ENCODE results near the gene LIN37. TPM values are rescaled to one million over a fixed set of nuclear protein-coding genes. Genes with fewer than 3 reads are reported as not detected.

The LIN37 gene
- total and polyA plus RNA-seq, 2 of the 13 experiments (the other 11 are each of a cell fraction or from before 2014, with no cell fraction given): 6.3 to 8.7 TPM

DNA sequence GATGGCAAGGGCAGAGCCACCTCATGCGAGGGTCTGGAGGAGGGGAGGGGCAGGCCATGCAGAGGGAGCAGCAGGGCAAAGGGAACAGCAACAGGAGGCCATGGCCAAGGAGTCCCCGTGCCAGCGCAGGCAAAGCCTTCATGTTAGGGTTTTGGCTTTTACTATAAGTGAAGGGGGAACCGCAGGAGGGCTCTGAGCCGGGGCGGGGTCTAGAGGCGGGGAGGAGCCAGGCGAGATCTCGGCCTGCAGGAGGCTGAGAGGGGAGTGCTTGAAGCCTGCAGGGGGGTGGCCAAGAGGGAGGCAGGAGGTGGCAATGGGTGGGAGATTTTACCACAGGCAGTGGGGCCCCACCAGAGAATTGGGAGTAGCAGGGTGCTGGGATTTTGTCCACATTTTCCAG lies 33.3 kb downstream of the LIN37 start:
- POLR2A ChIA-PET: no interaction called here

More for the DNA sequence above, 33.3 kb downstream of the LIN37 start:
- DNase-seq (ENCODE audit: low spot score) (no peak), FAIRE-seq (no peak), ATAC-seq (no peak)
- Histone ChIP-seq H3K9me3 (ENCODE audit: low read length) (no peaks in the 10 kb centered on the region), H3K79me2 (ENCODE audit: insufficient read depth, low read length) (no peaks in the 10 kb centered on the region), H3K27me3 (ENCODE audit: control insufficient read depth in 1 of 2, insufficient read depth in 2 of 2, low read length in 2 of 2) (no peaks in the 10 kb centered on the region), H3K9ac (ENCODE audit: insufficient read depth, low read depth, low read length) (no peak overlapping the region), H3K27ac (ENCODE audit: extremely low read length, insufficient read depth, low read length) (no peak overlapping the region), H4K20me1 (ENCODE audit: insufficient read depth, low read length) (no peaks in the 10 kb centered on the region), H3K4me2 (ENCODE audit: low read depth, low read length) (no peak overlapping the region), H3K36me3 (replicated peaks in 1 of 2; ENCODE audit: control insufficient read depth in 1 of 2, insufficient read depth in 2 of 2, low read length in 2 of 2) (peaks cover 0 to 2% of the 10 kb centered on the region in 2 experiments; a peak in 2 of 5 replicates), H3K4me1 (ENCODE audit: insufficient read depth, low read length) (peaks cover 42% of the 10 kb centered on the region), H3K4me3 (replicated peaks in 1 of 3; ENCODE audit: insufficient read depth in 1 of 3, low read depth in 2 of 3, low read length in 3 of 3) (no peak overlapping the region), H2AFZ (ENCODE audit: low read length) (no peak overlapping the region)
- TF ChIP-seq HOXA9 (CRISPR knock-in tag; IDR thresholded peaks at IDR 0.05; ENCODE audit: borderline replicate concordance) (no peak), ZBTB7A (CRISPR knock-in tag; IDR thresholded peaks at IDR 0.05) (no peak), ESRRA (CRISPR knock-in tag; IDR thresholded peaks at IDR 0.05; ENCODE audit: low read depth) (no peak), ZNF792 (CRISPR knock-in tag; IDR thresholded peaks at IDR 0.05) (no peak), MATR3 (CRISPR knock-in tag; IDR thresholded peaks at IDR 0.05) (no peak), PLRG1 (conservative IDR thresholded peaks at IDR 0.05) (no peak), KDM2A (CRISPR knock-in tag; IDR thresholded peaks at IDR 0.05; ENCODE audit: borderline replicate concordance, low read depth) (no peak)
- TF ChIP-seq, protein P1, sequence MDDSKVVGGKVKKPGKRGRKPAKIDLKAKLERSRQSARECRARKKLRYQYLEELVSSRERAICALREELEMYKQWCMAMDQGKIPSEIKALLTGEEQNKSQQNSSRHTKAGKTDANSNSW (CRISPR knock-in tag; IDR thresholded peaks at IDR 0.05; ENCODE audit: borderline replicate concordance): no peak
- TF ChIP-seq, protein P2, sequence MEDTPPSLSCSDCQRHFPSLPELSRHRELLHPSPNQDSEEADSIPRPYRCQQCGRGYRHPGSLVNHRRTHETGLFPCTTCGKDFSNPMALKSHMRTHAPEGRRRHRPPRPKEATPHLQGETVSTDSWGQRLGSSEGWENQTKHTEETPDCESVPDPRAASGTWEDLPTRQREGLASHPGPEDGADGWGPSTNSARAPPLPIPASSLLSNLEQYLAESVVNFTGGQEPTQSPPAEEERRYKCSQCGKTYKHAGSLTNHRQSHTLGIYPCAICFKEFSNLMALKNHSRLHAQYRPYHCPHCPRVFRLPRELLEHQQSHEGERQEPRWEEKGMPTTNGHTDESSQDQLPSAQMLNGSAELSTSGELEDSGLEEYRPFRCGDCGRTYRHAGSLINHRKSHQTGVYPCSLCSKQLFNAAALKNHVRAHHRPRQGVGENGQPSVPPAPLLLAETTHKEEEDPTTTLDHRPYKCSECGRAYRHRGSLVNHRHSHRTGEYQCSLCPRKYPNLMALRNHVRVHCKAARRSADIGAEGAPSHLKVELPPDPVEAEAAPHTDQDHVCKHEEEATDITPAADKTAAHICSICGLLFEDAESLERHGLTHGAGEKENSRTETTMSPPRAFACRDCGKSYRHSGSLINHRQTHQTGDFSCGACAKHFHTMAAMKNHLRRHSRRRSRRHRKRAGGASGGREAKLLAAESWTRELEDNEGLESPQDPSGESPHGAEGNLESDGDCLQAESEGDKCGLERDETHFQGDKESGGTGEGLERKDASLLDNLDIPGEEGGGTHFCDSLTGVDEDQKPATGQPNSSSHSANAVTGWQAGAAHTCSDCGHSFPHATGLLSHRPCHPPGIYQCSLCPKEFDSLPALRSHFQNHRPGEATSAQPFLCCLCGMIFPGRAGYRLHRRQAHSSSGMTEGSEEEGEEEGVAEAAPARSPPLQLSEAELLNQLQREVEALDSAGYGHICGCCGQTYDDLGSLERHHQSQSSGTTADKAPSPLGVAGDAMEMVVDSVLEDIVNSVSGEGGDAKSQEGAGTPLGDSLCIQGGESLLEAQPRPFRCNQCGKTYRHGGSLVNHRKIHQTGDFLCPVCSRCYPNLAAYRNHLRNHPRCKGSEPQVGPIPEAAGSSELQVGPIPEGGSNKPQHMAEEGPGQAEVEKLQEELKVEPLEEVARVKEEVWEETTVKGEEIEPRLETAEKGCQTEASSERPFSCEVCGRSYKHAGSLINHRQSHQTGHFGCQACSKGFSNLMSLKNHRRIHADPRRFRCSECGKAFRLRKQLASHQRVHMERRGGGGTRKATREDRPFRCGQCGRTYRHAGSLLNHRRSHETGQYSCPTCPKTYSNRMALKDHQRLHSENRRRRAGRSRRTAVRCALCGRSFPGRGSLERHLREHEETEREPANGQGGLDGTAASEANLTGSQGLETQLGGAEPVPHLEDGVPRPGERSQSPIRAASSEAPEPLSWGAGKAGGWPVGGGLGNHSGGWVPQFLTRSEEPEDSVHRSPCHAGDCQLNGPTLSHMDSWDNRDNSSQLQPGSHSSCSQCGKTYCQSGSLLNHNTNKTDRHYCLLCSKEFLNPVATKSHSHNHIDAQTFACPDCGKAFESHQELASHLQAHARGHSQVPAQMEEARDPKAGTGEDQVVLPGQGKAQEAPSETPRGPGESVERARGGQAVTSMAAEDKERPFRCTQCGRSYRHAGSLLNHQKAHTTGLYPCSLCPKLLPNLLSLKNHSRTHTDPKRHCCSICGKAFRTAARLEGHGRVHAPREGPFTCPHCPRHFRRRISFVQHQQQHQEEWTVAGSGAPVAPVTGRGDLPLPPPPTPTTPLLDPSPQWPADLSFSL (CRISPR knock-in tag; IDR thresholded peaks at IDR 0.05): no peak
- TF ChIP-seq, protein P3, sequence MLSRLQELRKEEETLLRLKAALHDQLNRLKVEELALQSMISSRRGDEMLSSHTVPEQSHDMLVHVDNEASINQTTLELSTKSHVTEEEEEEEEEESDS (CRISPR knock-in tag; IDR thresholded peaks at IDR 0.05; ENCODE audit: borderline replicate concordance): no peak
- CTCF ChIA-PET (ENCODE audit: low intra/inter-chr PET ratio, low total read pairs): no interaction called here
- in situ Hi-C loops (cut with HindIII; ENCODE audit: extremely low pct_ligation_motif_present, low pct_unique_long_range_greater_than_20kb): no loop called here
- intact Hi-C loops (cut with micrococcal nuclease; ENCODE audit: unreplicated experiment): no loop called here
- no TSS peak for BruUV-seq (replicated peaks)
- 97% methylated on average over 9 of the region's 9 CpGs for WGBS (ENCODE audit: low lambda C conversion rate)
